Measurements from ENCODE around the gene LALBA. TPM values are rescaled to one million over a fixed set of nuclear protein-coding genes. Genes with fewer than 3 reads are reported as not detected.
"Not testable (repeated sequence)": the region's sequence is repeated elsewhere in the genome, so short reads cannot be mapped to it uniquely, and the experiment has no call there.

LALBA gene
- total RNA-seq, 1 donor: not detected

GRCh38 chr12:48557919-48558318 is 11.9 kb downstream of the LALBA start:
- no peak for DNase-seq (ENCODE audit: low read depth)

DNA sequence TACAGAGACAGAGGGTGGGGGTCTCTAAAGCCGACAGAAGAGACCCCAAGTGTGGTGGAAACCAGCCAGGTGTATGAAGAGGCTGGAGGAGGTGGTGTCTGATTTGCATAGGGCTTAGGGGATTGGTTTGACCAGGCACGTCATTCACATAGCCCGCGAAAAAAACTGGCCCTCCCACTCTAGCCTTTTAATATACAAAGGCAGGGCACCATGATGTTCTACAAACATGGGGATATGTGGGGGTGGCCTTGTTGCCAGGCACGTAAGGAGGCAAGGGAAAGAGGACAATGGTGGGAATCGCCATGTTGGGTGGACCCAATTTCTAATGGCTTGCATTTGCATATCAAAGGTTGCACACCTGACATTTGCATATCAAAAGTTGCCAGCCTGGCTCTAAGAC is 13.2 kb downstream of the LALBA start:
- no peak overlapping the region for H3K4me3 ChIP-seq (ENCODE audit: low read depth, low read length)
- TF ChIP-seq, protein P1, sequence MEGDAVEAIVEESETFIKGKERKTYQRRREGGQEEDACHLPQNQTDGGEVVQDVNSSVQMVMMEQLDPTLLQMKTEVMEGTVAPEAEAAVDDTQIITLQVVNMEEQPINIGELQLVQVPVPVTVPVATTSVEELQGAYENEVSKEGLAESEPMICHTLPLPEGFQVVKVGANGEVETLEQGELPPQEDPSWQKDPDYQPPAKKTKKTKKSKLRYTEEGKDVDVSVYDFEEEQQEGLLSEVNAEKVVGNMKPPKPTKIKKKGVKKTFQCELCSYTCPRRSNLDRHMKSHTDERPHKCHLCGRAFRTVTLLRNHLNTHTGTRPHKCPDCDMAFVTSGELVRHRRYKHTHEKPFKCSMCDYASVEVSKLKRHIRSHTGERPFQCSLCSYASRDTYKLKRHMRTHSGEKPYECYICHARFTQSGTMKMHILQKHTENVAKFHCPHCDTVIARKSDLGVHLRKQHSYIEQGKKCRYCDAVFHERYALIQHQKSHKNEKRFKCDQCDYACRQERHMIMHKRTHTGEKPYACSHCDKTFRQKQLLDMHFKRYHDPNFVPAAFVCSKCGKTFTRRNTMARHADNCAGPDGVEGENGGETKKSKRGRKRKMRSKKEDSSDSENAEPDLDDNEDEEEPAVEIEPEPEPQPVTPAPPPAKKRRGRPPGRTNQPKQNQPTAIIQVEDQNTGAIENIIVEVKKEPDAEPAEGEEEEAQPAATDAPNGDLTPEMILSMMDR (IDR thresholded peaks at IDR 0.05; ENCODE audit: insufficient read depth, low read depth, low read length): no peak
- DNase-seq (ENCODE audit: low read depth): no peak

More at GRCh38 chr12:48557919-48558318, 11.9 kb downstream of the LALBA start:
- TF ChIP-seq, protein P1 (IDR thresholded peaks at IDR 0.05; ENCODE audit: insufficient read depth, low read depth, low read length): no peak
- H3K4me3 ChIP-seq (ENCODE audit: low read depth, low read length): no peak overlapping the region

DNA sequence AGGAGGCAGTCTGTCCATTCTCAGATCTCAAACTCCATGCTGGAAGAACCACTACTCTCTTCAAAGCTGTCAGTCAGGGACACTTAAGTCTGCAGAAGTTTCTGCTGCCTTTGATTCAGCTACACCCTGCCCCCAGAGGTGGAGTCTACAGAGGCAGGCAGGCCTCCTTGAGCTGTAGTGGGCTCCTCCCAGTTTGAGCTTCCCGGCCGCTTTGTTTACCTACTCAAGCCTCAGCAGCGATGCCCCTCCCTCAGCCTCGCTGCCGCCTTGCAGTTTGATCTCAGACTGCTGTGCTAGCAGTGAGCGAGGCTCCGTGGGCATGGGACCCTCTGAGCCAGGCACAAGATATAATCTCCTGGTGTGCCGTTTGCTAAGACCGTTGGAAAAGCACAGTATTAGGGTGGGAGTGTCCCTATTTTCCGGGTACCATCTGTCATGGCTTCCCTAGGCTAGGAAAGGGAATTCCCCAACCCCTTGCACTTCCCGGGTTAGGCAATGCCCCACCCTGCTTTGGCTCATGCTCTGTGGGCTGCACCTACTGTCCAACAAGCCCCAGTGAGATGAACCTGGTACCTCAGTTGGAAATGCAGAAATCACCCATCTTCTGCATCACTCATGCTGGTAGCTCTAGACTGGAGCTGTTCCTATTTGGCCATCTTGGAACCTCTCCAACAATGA is 16.0 kb downstream of the LALBA start:
- H3K4me3 ChIP-seq (ENCODE audit: low read depth, low read length): peak overlapping the region; percentile 40
- peak; percentile 6 for DNase-seq (ENCODE audit: low read depth)

DNA sequence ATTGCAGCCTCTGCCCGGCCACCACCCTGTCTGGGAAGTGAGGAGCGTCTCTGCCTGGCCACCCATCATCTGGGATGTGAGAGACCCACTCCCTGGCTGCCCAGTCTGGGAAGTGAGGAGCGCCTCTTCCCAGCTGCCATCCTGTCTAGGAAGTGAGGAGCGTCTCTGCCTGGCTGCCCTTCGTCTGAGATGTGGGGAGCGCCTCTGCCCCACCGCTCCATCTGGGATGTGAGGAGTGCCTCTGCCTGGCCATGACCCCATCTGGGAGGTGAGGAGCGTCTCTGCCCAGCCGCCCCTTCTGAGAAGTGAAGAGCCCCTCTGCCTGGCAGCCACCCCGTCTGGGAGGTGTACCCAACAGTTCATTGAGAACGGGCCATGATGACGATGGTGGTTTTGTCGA is 18.2 kb downstream of the LALBA start:
- H3K4me3 ChIP-seq (ENCODE audit: low read depth, low read length); DNase-seq (ENCODE audit: low read depth): not testable (repeated sequence)

DNA sequence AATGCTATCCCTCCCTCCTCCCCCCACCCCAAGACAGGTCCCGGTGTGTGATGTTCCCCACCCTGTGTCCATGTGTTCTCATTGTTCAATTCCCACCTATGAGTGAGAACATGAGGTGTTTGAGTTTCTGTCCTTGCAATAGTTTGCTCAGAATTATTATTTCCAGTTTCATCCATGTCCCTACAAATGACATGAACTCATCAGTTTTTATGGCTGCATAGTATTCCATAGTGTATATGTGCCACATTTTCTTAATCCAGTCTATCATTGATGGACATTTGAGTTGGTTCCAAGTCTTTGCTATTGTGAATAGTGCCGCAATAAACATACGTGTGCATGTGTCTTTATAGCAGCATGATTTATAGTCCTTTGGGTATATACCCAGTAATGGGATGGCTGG is 22.8 kb downstream of the LALBA start:
- H3K4me3 ChIP-seq (ENCODE audit: low read depth, low read length): not testable (repeated sequence)

GRCh38 chr12:48545833-48546469 is 23.9 kb downstream of the LALBA start:
- H3K4me3 ChIP-seq (ENCODE audit: low read depth, low read length): no peak overlapping the region
- TF ChIP-seq, protein P1 (IDR thresholded peaks at IDR 0.05; ENCODE audit: insufficient read depth, low read depth, low read length): no peak
- no peak for DNase-seq (ENCODE audit: low read depth)

More for the DNA sequence above, 22.8 kb downstream of the LALBA start:
- DNase-seq (ENCODE audit: low read depth): not testable (repeated sequence)

GRCh38 chr12:48542300-48542928 is 27.4 kb downstream of the LALBA start:
- no peak overlapping the region for H3K4me3 ChIP-seq (ENCODE audit: low read depth, low read length)
- TF ChIP-seq, protein P1 (IDR thresholded peaks at IDR 0.05; ENCODE audit: insufficient read depth, low read depth, low read length): peak; percentile 70
- peak; percentile 38 for DNase-seq (ENCODE audit: low read depth)

DNA sequence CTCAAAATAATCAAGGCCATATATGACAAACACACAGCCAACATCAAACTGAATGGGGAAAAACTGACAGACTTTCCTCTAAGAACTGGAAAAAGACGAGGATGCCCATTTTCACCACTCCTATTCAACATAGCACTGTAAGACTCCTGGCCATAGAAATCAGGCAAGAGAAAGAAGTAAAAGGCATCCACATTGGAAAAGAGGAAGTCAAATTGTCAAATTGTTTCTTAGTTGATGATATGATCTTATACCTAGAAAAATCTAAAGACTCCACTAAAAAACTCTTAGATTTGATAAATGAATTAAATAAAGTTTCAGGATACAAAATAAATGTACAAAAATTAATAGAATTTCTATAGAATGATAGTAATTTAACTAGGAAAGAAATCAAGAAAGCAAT is 33.2 kb downstream of the LALBA start:
- TF ChIP-seq, protein P1 (IDR thresholded peaks at IDR 0.05; ENCODE audit: insufficient read depth, low read depth, low read length): no peak
- DNase-seq (ENCODE audit: low read depth): no peak
- H3K4me3 ChIP-seq (ENCODE audit: low read depth, low read length): no peak overlapping the region

Data from fibroblast of villous mesenchyme (primary cell).